Measurements from ENCODE around the gene MAST3. TPM values are rescaled to one million over a fixed set of nuclear protein-coding genes. Genes with fewer than 3 reads are reported as not detected.

Gene MAST3
- total RNA-seq, 1 experiment from 2014 or later: 10.4 TPM

GRCh38 chr19:18102916-18103542 is 5.5 kb downstream of the MAST3 start:
- Histone ChIP-seq H3K23me2 (ENCODE audit: insufficient read length, low read depth, low read length, poor library complexity, severe bottlenecking) (peaks cover 4% of the 10 kb centered on the region), H3K79me1 (ENCODE audit: insufficient read depth, low read depth, low read length, poor library complexity, severe bottlenecking) (no peaks in the 10 kb centered on the region), H3K14ac (ENCODE audit: insufficient read depth, low read length) (no peak overlapping the region), H4K5ac (ENCODE audit: insufficient read length, low read depth, low read length) (no peak overlapping the region), H3T11ph (ENCODE audit: low read length) (no peak overlapping the region), H3K27ac (ENCODE audit: insufficient read length, low read depth, low read length) (no peak overlapping the region), H4K20me1 (ENCODE audit: control insufficient read depth, insufficient read depth, insufficient read length) (no peaks in the 10 kb centered on the region), H3K4me2 (ENCODE audit: insufficient read depth, insufficient read length, low read length) (no peak overlapping the region), H3K23ac (ENCODE audit: insufficient read length, low read depth, low read length) (no peak overlapping the region), H4K8ac (replicated peaks; ENCODE audit: insufficient read length, low read depth, low read length) (no peak overlapping the region), H3K79me2 (ENCODE audit: insufficient read depth, low read length) (no peaks in the 10 kb centered on the region), H2BK20ac (ENCODE audit: low read depth, low read length, poor library complexity, severe bottlenecking) (no peak overlapping the region), H3K4ac (ENCODE audit: low read depth, low read length) (no peak overlapping the region), H2BK12ac (ENCODE audit: insufficient read length, low read depth, low read length) (no peak overlapping the region), H3K56ac (ENCODE audit: insufficient read length, low read depth, low read length) (no peak overlapping the region), H3K27me3 (ENCODE audit: insufficient read depth, low read length) (no peaks in the 10 kb centered on the region), H2AFZ (ENCODE audit: low read length) (no peak overlapping the region), H3K9ac (ENCODE audit: extremely low read depth, insufficient read length, low read length) (no peak overlapping the region), H4K91ac (ENCODE audit: insufficient read length, low read depth, low read length) (no peak overlapping the region), H3K4me1 (ENCODE audit: insufficient read depth, low read length) (no peaks in the 10 kb centered on the region), H2AK5ac (ENCODE audit: insufficient read length, low read length) (no peak overlapping the region), H3K9me3 (ENCODE audit: control insufficient read depth, low read depth, low read length) (no peaks in the 10 kb centered on the region), H2BK15ac (ENCODE audit: low read depth, low read length) (no peak overlapping the region), H3K18ac (ENCODE audit: insufficient read length, low read depth, low read length) (no peak overlapping the region), H2BK120ac (ENCODE audit: low read depth, low read length, poor library complexity, severe bottlenecking) (no peak overlapping the region), H2BK5ac (ENCODE audit: insufficient read length, low read length) (no peak overlapping the region)
- Mint-ChIP-seq H3K9me3 (no peaks in the 10 kb centered on the region), H3K36me3 (ENCODE audit: insufficient read depth in 1 of 3, low read depth in 3 of 3) (no peaks in the 10 kb centered on the region), H3K27me3 (ENCODE audit: low read depth) (peaks cover 10% of the 10 kb centered on the region), H3K4me1 (peaks cover 21 to 34% of the 10 kb centered on the region in 2 experiments), H3K4me3 (no peak overlapping the region), H3K27ac (no peak overlapping the region)
- TF ChIP-seq CTCF (conservative IDR thresholded peaks at IDR 0.05): no peak
- no CpG with 5 or more reads among the region's 15 CpGs for WGBS (ENCODE audit: extremely low coverage, insufficient read length, low lambda C conversion rate)
- DNase-seq: no peak

All from H9 (cell line).